Fibroblast of lung (primary cell): ENCODE measurements around the gene ARSJ.

Experiments
- EZH2 ChIP-seq: IDR thresholded peaks from 2 replicates; pipeline ENCODE4 v1.5.1; 2012; ENCODE audit warnings: low read length, control low read depth, mild to moderate bottlenecking; ENCODE audit errors: missing control alignments
- TF ChIP-seq, protein P1 (sequence below), 2 donors: IDR thresholded peaks in 1 of 2; conservative IDR thresholded peaks in 1 of 2; 1 replicate in 1 of 2; 2 replicates in 1 of 2; pipeline ENCODE4 v1.5.1; 2011 to 2012; ENCODE audit warnings: low read length in 2 of 2, control low read depth in 1 of 2, inconsistent platforms in 1 of 2, low read depth in 1 of 2, mild to moderate bottlenecking in 1 of 2

DNA sequence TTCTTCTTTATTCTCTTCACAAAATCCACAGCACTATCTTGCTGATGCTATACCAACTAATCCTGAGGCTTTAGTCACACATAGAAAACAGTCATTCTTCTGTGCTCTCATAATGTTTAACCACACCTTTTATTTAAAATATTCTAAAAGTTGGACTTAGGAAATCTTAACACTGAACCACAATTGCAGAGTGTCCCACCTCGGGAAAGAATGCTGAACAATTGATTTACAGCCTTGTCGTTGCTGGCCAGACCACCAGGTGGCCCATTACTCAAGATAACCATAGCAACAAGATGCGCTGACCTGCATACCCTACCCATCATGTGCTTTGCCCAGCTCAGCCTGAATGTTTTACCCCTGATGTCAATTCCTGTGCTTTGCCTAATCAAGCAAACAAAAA lies 100.8 kb downstream of the ARSJ start:
- TF ChIP-seq, protein P1, sequence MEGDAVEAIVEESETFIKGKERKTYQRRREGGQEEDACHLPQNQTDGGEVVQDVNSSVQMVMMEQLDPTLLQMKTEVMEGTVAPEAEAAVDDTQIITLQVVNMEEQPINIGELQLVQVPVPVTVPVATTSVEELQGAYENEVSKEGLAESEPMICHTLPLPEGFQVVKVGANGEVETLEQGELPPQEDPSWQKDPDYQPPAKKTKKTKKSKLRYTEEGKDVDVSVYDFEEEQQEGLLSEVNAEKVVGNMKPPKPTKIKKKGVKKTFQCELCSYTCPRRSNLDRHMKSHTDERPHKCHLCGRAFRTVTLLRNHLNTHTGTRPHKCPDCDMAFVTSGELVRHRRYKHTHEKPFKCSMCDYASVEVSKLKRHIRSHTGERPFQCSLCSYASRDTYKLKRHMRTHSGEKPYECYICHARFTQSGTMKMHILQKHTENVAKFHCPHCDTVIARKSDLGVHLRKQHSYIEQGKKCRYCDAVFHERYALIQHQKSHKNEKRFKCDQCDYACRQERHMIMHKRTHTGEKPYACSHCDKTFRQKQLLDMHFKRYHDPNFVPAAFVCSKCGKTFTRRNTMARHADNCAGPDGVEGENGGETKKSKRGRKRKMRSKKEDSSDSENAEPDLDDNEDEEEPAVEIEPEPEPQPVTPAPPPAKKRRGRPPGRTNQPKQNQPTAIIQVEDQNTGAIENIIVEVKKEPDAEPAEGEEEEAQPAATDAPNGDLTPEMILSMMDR (conservative IDR thresholded peaks at IDR 0.05 in 1 of 2, IDR thresholded peaks at IDR 0.05 in 1 of 2; ENCODE audit: low read depth in 1 of 2, low read length in 2 of 2): peak in 1 of 2 donors; percentile 23
- no peak for TF ChIP-seq EZH2
